Astrocyte (in vitro differentiated cells and primary cell): ENCODE results near the gene PIM1. TPM values are rescaled to one million over a fixed set of nuclear protein-coding genes. Genes with fewer than 3 reads are reported as not detected.

Source experiments
- DNase-seq: peaks from one replicate; pipeline ENCODE4 v3.0.0-alpha.2; 2010; ENCODE audit warnings: low read depth
- FAIRE-seq: peaks from 2 replicates; lab custom pipeline; 2011; peaks lifted over from hg19 to GRCh38; lab: Jason Lieb, UNC
- H2AFZ ChIP-seq: 2 replicates; pipeline ENCODE4 v1.6.0; 2012; ENCODE audit warnings: low read depth, low read length, inconsistent platforms
- H3K27ac ChIP-seq: 2 replicates; pipeline ENCODE4 v1.5.1; 2011; ENCODE audit warnings: low read depth, low read length, inconsistent platforms
- H3K27me3 ChIP-seq: 2 replicates; pipeline ENCODE4 v1.6.0; 2011; ENCODE audit warnings: low read length, inconsistent platforms; ENCODE audit not compliant: insufficient read depth
- H3K36me3 ChIP-seq: 2 replicates; pipeline ENCODE4 v1.5.1; 2011; ENCODE audit warnings: low read length, inconsistent platforms; ENCODE audit not compliant: insufficient read depth
- H3K4me1 ChIP-seq: 2 replicates; pipeline ENCODE4 v1.5.1; 2011; ENCODE audit warnings: low read length, inconsistent platforms; ENCODE audit not compliant: insufficient read depth
- H3K4me2 ChIP-seq: 2 replicates; pipeline ENCODE4 v1.6.0; 2012; ENCODE audit warnings: low read length, inconsistent platforms
- H3K4me3 ChIP-seq: 2 replicates; pipeline ENCODE4 v1.5.1; 2011; ENCODE audit warnings: low read depth, mild to moderate bottlenecking, low read length, inconsistent platforms; ENCODE audit not compliant: insufficient read depth
- H3K79me2 ChIP-seq: 2 replicates; pipeline ENCODE4 v1.6.0; 2012; ENCODE audit warnings: mild to moderate bottlenecking, low read length, inconsistent platforms; ENCODE audit not compliant: insufficient read depth
- H3K9ac ChIP-seq: 2 replicates; pipeline ENCODE4 v1.6.0; 2012; ENCODE audit warnings: mild to moderate bottlenecking, low read length, inconsistent platforms
- H3K9me3 ChIP-seq: 2 replicates; pipeline ENCODE4 v1.5.1; 2012; ENCODE audit warnings: low read depth, mild to moderate bottlenecking, low read length, inconsistent platforms; ENCODE audit not compliant: insufficient read depth
- H4K20me1 ChIP-seq: 2 replicates; pipeline ENCODE4 v1.6.0; 2012; ENCODE audit warnings: low read length, inconsistent platforms; ENCODE audit not compliant: insufficient read depth
- H3K27ac Mint-ChIP-seq: one replicate; pipeline ENCODE4 v1.8.0; 2021; ENCODE audit warnings: mild to moderate bottlenecking, mixed read lengths; ENCODE audit not compliant: unreplicated experiment
- H3K27me3 Mint-ChIP-seq: one replicate; pipeline ENCODE4 v1.8.0; 2021; ENCODE audit warnings: low read depth, mixed read lengths; ENCODE audit not compliant: unreplicated experiment
- H3K36me3 Mint-ChIP-seq: one replicate; pipeline ENCODE4 v1.8.0; 2021; ENCODE audit warnings: low read depth, mixed read lengths; ENCODE audit not compliant: unreplicated experiment
- H3K4me1 Mint-ChIP-seq: one replicate; pipeline ENCODE4 v1.8.0; 2021; ENCODE audit warnings: low read depth, mixed read lengths; ENCODE audit not compliant: unreplicated experiment
- H3K4me3 Mint-ChIP-seq: one replicate; pipeline ENCODE4 v1.8.0; 2021; ENCODE audit warnings: mild to moderate bottlenecking, moderate library complexity, mixed read lengths; ENCODE audit not compliant: unreplicated experiment
- H3K9me3 Mint-ChIP-seq: one replicate; pipeline ENCODE4 v1.8.0; 2021; ENCODE audit warnings: mild to moderate bottlenecking, mixed read lengths; ENCODE audit not compliant: unreplicated experiment
- EZH2 ChIP-seq: IDR thresholded peaks from 2 replicates; pipeline ENCODE4 v1.6.1; 2012; ENCODE audit warnings: mild to moderate bottlenecking, low read length, inconsistent platforms; ENCODE audit not compliant: insufficient read depth
- total RNA-seq: library from RNA; stranded (reverse); gene quantifications from 2 replicates; pipeline ENCODE4 v1.2.1, GENCODE V29; 2021
- TF ChIP-seq, protein P1 (sequence below): IDR thresholded peaks from 2 replicates; pipeline ENCODE4 v1.5.1; 2011; ENCODE audit warnings: low read depth, mild to moderate bottlenecking, inconsistent platforms, low read length, moderate library complexity; ENCODE audit not compliant: insufficient read depth

Gene PIM1
- total RNA-seq, 1 donor from 2014 or later, result 32.1 TPM

DNA sequence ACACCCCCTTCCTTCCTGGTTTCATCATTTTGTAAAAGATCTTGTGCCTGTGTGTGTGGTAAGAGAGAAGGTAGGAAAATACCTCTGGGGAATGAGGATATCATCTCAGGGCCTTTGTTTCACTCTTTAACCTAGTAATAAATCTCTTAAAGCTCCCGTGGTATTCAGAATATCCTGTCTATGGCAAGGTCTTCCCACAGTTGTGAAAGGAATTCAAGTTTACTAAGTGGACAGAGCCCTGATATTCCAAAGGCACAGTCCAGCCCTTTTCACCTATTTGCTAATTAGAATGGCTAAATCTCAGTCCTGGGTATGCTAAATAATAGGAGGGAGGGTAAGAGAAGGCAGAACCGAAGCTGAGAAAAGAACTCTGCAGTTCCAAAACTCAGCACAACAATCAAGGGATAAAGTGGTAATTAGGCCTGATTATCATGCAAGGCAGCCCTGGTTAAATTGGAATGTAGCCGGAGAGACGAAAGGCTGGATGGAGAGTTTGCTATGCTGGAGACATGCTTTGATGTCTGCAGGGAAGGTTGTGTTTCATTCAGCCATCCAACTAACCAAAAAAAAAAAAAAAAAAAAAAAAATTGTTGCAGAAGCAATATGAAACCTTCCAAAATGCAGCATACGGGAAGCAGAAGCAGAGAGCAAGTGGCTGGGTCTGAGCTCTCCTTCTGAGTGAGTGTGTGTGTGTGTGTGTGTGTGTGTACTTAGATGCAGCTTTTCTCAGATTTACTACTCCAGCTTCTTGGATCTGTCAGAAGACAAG is 28.5 kb upstream of the PIM1 start:
- Histone ChIP-seq H3K4me3 (no peak overlapping the region), H2AFZ (peak overlapping the region; percentile 13)

DNA sequence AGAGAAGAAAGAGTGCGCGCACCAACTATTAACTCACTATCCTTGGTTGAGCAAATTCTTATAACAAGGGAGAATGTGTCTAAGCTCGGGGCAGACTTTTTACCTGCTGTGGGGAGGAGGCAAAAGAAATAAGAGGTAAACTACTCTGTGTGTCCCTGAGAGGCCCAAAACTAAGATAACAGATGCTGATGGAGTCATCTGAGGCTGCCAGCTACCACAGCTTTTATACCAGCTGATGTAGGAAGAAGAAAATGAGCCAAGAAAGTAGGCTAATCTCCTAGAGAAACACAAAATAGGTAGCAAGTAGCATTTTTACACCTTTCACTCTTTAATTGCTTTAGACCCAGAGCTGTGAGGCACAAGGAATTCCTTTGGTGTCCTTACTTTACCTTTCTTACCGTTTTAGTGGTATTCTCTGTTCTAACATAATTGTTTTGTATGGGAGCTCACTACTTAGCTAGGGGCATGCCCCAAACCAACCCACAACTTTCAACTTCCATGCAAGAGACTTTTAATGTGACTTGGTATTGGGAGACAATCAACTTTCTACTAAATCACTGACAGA is 27.8 kb upstream of the PIM1 start:
- H3K27ac Mint-ChIP-seq, result peak overlapping the region; percentile 60
- Histone ChIP-seq H3K4me3 (no peak overlapping the region), H3K9ac (peak overlapping the region; percentile 55), H3K9me3 (no peaks in the 10 kb centered on the region), H3K79me2 (no peaks in the 10 kb centered on the region), H3K27me3 (no peaks in the 10 kb centered on the region), H4K20me1 (no peaks in the 10 kb centered on the region), H3K27ac (peak overlapping the region; percentile 59), H3K4me1 (peaks cover 44% of the 10 kb centered on the region), H3K4me2 (peak overlapping the region; percentile 57), H2AFZ (peak overlapping the region; percentile 13), H3K36me3 (no peaks in the 10 kb centered on the region)
- no peak for FAIRE-seq
- DNase-seq, result no peak
- H3K27me3 Mint-ChIP-seq, result no peaks in the 10 kb centered on the region
- H3K4me1 Mint-ChIP-seq, result peaks cover 47% of the 10 kb centered on the region
- no peak overlapping the region for H3K4me3 Mint-ChIP-seq
- TF ChIP-seq, protein P1, sequence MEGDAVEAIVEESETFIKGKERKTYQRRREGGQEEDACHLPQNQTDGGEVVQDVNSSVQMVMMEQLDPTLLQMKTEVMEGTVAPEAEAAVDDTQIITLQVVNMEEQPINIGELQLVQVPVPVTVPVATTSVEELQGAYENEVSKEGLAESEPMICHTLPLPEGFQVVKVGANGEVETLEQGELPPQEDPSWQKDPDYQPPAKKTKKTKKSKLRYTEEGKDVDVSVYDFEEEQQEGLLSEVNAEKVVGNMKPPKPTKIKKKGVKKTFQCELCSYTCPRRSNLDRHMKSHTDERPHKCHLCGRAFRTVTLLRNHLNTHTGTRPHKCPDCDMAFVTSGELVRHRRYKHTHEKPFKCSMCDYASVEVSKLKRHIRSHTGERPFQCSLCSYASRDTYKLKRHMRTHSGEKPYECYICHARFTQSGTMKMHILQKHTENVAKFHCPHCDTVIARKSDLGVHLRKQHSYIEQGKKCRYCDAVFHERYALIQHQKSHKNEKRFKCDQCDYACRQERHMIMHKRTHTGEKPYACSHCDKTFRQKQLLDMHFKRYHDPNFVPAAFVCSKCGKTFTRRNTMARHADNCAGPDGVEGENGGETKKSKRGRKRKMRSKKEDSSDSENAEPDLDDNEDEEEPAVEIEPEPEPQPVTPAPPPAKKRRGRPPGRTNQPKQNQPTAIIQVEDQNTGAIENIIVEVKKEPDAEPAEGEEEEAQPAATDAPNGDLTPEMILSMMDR, result no peak
- TF ChIP-seq EZH2, result no peak
- H3K9me3 Mint-ChIP-seq, result no peaks in the 10 kb centered on the region
- no peaks in the 10 kb centered on the region for H3K36me3 Mint-ChIP-seq

More for the DNA sequence above, 28.5 kb upstream of the PIM1 start:
- no peaks in the 10 kb centered on the region for H3K9me3 ChIP-seq
- H3K27me3 Mint-ChIP-seq, result no peaks in the 10 kb centered on the region
- H3K4me1 Mint-ChIP-seq, result peaks cover 52% of the 10 kb centered on the region
- peak overlapping the region; percentile 59 for H3K27ac ChIP-seq
- peak; percentile 89 for DNase-seq
- H3K9ac ChIP-seq, result peak overlapping the region; percentile 55
- H3K36me3 Mint-ChIP-seq, result no peaks in the 10 kb centered on the region
- FAIRE-seq, result peak; percentile 43
- H3K4me2 ChIP-seq, result peak overlapping the region; percentile 57
- TF ChIP-seq EZH2, result no peak
- TF ChIP-seq, protein P1, result no peak
- no peaks in the 10 kb centered on the region for H3K27me3 ChIP-seq
- no peaks in the 10 kb centered on the region for H3K36me3 ChIP-seq
- H3K9me3 Mint-ChIP-seq, result no peaks in the 10 kb centered on the region
- H4K20me1 ChIP-seq, result no peaks in the 10 kb centered on the region
- H3K4me1 ChIP-seq, result peaks cover 50% of the 10 kb centered on the region
- H3K27ac Mint-ChIP-seq, result peak overlapping the region; percentile 60
- no peaks in the 10 kb centered on the region for H3K79me2 ChIP-seq
- no peak overlapping the region for H3K4me3 Mint-ChIP-seq

DNA sequence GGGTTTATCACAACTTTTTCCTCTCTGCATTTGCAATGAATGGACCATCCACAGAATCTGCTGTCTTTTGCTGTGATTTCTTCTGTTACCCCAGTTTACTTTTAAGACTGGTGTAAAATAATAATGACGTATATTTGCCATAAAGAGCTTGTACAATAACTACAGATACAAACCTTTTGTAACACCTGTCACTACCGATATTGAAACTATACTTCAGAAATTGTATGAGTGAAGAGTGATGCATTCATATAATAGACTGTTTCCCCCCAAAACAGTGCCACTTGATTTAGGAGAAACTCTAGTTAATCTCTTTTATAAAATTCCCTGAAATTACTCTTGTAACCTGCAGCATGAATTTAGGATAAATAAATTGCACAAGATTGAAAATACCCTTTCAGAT is 26.4 kb upstream of the PIM1 start:
- Histone ChIP-seq H3K4me1 (peaks cover 36% of the 10 kb centered on the region), H3K9me3 (no peaks in the 10 kb centered on the region), H2AFZ (no peak overlapping the region), H3K79me2 (no peaks in the 10 kb centered on the region), H3K27ac (peak overlapping the region; percentile 91), H3K4me2 (no peak overlapping the region), H3K36me3 (no peaks in the 10 kb centered on the region), H4K20me1 (no peaks in the 10 kb centered on the region), H3K27me3 (no peaks in the 10 kb centered on the region), H3K4me3 (no peak overlapping the region), H3K9ac (no peak overlapping the region)
- H3K27ac Mint-ChIP-seq, result peak overlapping the region; percentile 98
- no peaks in the 10 kb centered on the region for H3K27me3 Mint-ChIP-seq
- DNase-seq (no peak), FAIRE-seq (no peak)
- no peaks in the 10 kb centered on the region for H3K36me3 Mint-ChIP-seq
- H3K4me3 Mint-ChIP-seq, result no peak overlapping the region
- no peak for TF ChIP-seq EZH2
- TF ChIP-seq, protein P1, result no peak
- H3K4me1 Mint-ChIP-seq, result peaks cover 39% of the 10 kb centered on the region
- no peaks in the 10 kb centered on the region for H3K9me3 Mint-ChIP-seq
